ENCODE data around the gene ADGRL3.
"Not testable (repeated sequence)": the region's sequence is repeated elsewhere in the genome, so short reads cannot be mapped to it uniquely, and the experiment has no call there.

ADGRL3 gene

GRCh38 chr4:61493470-61493869 lies 293.3 kb downstream of the ADGRL3 start:
- no peak for DNase-seq (ENCODE audit: low read depth in 2 of 2)

- no peak for DNase-seq (ENCODE audit: low read depth in 2 of 2)
Observed at GRCh38 chr4:61500883-61501282, 300.8 kb downstream of the ADGRL3 start.

GRCh38 chr4:61501812-61502211 lies 301.7 kb downstream of the ADGRL3 start:
- DNase-seq (ENCODE audit: low read depth in 2 of 2), result no peak

- no peak for DNase-seq (ENCODE audit: low read depth in 2 of 2)
Observed at GRCh38 chr4:61505773-61506685, 305.9 kb downstream of the ADGRL3 start.

GRCh38 chr4:61507091-61507490 lies 307.0 kb downstream of the ADGRL3 start:
- DNase-seq (ENCODE audit: low read depth in 2 of 2), result no peak

- not testable (repeated sequence) for DNase-seq (ENCODE audit: low read depth in 2 of 2)
Observed at GRCh38 chr4:61509721-61510241, 309.7 kb downstream of the ADGRL3 start.

GRCh38 chr4:61511716-61512488 lies 311.8 kb downstream of the ADGRL3 start:
- DNase-seq (ENCODE audit: low read depth in 2 of 2), result no peak

GRCh38 chr4:61514991-61515390 lies 314.9 kb downstream of the ADGRL3 start:
- no peak for DNase-seq (ENCODE audit: low read depth in 2 of 2)

- DNase-seq (ENCODE audit: low read depth in 2 of 2), result no peak
Observed at GRCh38 chr4:61517144-61517543, 317.0 kb downstream of the ADGRL3 start.

- no peak for DNase-seq (ENCODE audit: low read depth in 2 of 2)
Observed at GRCh38 chr4:61520166-61520565, 320.0 kb downstream of the ADGRL3 start.

GRCh38 chr4:61520681-61521160 lies 320.6 kb downstream of the ADGRL3 start:
- DNase-seq (ENCODE audit: low read depth in 2 of 2), result no peak

- no peak for DNase-seq (ENCODE audit: low read depth in 2 of 2)
Observed at GRCh38 chr4:61521451-61521850, 321.3 kb downstream of the ADGRL3 start.

- DNase-seq (ENCODE audit: low read depth in 2 of 2), result no peak
Observed at GRCh38 chr4:61522312-61522711, 322.2 kb downstream of the ADGRL3 start.

- DNase-seq (ENCODE audit: low read depth in 2 of 2), result no peak
Observed at GRCh38 chr4:61527888-61528287, 327.8 kb downstream of the ADGRL3 start.

GRCh38 chr4:61528595-61528994 lies 328.5 kb downstream of the ADGRL3 start:
- no peak for DNase-seq (ENCODE audit: low read depth in 2 of 2)

- no peak for DNase-seq (ENCODE audit: low read depth in 2 of 2)
Observed at GRCh38 chr4:61531188-61531587, 331.1 kb downstream of the ADGRL3 start.

GRCh38 chr4:61532336-61533000 lies 332.3 kb downstream of the ADGRL3 start:
- DNase-seq (ENCODE audit: low read depth in 2 of 2), result no peak

GRCh38 chr4:61533140-61533539 lies 333.0 kb downstream of the ADGRL3 start:
- no peak for DNase-seq (ENCODE audit: low read depth in 2 of 2)

GRCh38 chr4:61540944-61541343 lies 340.8 kb downstream of the ADGRL3 start:
- DNase-seq (ENCODE audit: low read depth in 2 of 2), result no peak

GRCh38 chr4:61541459-61541858 lies 341.3 kb downstream of the ADGRL3 start:
- no peak for DNase-seq (ENCODE audit: low read depth in 2 of 2)

- no peak for DNase-seq (ENCODE audit: low read depth in 2 of 2)
Observed at GRCh38 chr4:61543976-61544375, 343.9 kb downstream of the ADGRL3 start.

All from stimulated activated CD8-positive, alpha-beta memory T cell treated with anti-CD3 and anti-CD28 coated beads, Interleukin-15, amount 100 ng/mL, for 4 hours (primary cell).